ENCODE data around the gene PRDX1.

PRDX1 gene

DNA sequence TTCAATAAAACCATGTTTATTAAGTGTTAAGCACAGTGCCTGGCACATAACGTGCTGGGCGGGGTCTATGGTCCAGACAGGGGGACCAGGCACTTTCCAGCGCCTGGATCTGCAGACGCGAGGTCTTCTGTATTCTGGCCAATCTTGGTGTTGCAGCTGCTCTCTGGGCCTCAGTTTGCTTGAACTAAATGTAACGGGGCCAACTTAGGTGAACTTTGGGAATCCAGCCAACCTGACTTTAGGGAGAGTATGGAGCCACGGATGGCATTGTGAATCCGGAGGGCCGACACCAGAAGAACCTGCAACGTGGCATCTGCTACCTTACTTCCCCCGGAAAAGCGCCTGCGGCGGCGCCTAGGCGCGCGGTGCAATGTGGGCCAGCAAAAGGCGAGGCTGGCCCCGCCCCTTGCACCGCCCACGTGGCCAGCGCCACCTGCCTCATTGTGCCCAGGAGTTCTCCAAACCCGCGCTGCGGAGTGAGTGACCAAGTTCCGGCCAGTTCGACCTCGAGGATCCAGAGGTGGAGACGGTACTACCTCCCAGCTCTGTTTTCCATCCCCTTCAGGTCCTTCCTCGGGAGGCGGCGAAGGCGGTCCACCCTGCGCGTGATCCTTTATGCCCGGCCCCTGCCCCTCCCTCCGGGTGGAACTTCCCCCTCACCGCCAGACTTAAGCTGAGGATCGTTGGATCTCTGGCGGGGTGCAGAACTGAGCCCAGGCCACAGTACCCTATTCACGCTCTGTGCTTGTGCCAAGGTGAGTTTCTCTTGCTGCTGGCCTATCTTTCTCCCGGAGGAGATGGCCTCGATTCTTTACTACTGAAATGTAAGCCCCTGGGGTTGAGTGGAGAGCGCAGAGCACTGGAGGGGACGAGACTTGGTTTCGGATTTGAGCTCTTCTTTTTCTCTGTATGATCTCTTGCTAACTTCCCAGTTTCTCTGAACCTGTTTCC, 29.0 kb upstream of the PRDX1 start, which contains the start of gene AKR1A1:
AKR1A1 (plus strand) TSS at position 426 of the 951 bp plus-strand sequence. CDS start 10,969 bp downstream, outside the sequence.
- TF ChIP-seq, protein P1, sequence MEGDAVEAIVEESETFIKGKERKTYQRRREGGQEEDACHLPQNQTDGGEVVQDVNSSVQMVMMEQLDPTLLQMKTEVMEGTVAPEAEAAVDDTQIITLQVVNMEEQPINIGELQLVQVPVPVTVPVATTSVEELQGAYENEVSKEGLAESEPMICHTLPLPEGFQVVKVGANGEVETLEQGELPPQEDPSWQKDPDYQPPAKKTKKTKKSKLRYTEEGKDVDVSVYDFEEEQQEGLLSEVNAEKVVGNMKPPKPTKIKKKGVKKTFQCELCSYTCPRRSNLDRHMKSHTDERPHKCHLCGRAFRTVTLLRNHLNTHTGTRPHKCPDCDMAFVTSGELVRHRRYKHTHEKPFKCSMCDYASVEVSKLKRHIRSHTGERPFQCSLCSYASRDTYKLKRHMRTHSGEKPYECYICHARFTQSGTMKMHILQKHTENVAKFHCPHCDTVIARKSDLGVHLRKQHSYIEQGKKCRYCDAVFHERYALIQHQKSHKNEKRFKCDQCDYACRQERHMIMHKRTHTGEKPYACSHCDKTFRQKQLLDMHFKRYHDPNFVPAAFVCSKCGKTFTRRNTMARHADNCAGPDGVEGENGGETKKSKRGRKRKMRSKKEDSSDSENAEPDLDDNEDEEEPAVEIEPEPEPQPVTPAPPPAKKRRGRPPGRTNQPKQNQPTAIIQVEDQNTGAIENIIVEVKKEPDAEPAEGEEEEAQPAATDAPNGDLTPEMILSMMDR (IDR thresholded peaks at IDR 0.05; ENCODE audit: insufficient read depth, low read depth, low read length, missing control alignments): no peak
- H3K4me3 ChIP-seq (ENCODE audit: low read depth, low read length): peak within 1 kb of the TSS; percentile 73
- peak; percentile 94 for DNase-seq (ENCODE audit: low read depth)

DNA sequence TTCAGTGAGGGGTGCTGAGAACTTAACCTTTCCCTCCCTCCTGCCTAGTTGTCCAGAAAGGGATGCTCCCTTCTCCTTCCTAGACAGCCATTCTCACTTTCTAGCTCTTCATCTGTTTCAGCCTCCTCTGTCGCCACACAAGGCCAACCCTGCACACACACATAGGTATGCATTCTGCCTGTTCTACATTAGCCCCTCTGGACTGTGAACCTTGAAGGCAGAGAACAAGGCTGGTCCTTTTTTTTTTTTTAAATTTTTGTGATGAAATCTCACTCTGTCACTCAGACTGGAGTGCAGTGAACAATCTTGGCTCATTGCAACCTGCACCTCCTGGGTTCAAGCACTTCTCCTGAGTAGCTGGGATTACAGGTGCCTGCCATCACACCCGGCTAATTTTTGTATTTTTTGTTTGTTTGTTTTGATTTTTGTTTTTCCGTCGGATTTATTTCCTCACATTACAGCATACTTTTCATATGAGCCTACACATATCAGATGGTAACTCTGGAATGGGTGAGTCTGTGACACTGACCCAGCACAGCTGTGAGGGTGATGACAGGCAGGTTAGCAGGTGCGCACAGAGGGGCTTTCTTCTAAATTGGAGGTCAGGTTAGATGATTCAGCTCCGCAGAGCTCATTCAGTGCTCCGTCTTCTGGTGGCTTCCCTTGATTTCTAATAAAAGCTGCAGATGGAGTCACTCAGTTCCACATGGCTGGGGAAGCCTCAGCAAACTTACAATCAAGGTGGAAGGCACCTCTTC, 24.0 kb upstream of the PRDX1 start:
- no peak overlapping the region; the same call in 1 of the 2 replicates for H3K4me3 ChIP-seq (ENCODE audit: low read depth, low read length)
- DNase-seq (ENCODE audit: low read depth): peak; percentile 67
- TF ChIP-seq, protein P1 (IDR thresholded peaks at IDR 0.05; ENCODE audit: insufficient read depth, low read depth, low read length, missing control alignments): no peak

DNA sequence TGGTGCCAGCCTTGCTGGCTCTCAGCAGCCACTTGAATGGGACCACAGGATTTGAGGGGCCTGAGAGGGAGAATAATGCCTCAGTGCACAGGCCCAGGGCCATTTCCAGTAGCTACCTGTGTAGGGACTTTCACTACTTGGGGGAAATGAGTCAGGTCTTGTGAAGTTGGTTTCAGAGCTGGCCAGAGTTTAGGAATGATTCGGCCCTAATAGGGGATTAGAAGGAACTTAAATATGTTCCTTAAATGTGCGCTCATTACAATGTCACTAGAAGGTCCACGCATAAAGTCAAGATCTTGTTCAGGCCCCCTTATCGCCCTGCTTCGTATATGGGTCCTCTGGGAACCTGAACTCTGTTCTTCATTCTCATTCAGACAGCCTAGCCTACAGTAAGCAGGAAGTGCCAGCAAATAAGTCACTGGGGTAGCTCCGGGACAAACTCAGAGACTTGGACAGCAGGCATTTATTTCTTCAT, 23.4 kb upstream of the PRDX1 start:
- TF ChIP-seq, protein P1 (IDR thresholded peaks at IDR 0.05; ENCODE audit: insufficient read depth, low read depth, low read length, missing control alignments): no peak
- DNase-seq (ENCODE audit: low read depth): peak; percentile 89

DNA sequence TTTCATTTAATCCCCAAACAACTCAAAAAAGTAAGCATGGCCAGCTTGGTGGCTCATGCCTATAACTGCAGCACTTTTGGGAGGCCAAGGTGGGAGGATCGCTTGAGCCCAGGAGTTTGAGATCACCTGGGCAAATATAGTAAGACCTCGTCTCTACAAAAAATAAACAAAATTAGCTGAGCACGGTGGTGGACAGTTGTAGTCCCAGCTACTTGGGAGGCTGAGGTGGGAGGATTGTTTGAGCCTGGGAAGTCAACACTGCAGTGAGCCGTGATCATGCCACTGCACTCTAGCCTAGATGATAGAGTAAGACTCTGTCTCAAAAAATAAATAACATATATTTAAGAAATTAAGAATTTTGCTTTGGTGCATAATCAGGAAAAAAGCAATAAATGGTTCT, 22.8 kb upstream of the PRDX1 start:
- DNase-seq (ENCODE audit: low read depth): no peak
- TF ChIP-seq, protein P1 (IDR thresholded peaks at IDR 0.05; ENCODE audit: insufficient read depth, low read depth, low read length, missing control alignments): no peak
- H3K4me3 ChIP-seq (ENCODE audit: low read depth, low read length): no peak overlapping the region

More for the DNA sequence above, 23.4 kb upstream of the PRDX1 start:
- peak overlapping the region; percentile 5; the same call in 1 of the 2 replicates for H3K4me3 ChIP-seq (ENCODE audit: low read depth, low read length)

DNA sequence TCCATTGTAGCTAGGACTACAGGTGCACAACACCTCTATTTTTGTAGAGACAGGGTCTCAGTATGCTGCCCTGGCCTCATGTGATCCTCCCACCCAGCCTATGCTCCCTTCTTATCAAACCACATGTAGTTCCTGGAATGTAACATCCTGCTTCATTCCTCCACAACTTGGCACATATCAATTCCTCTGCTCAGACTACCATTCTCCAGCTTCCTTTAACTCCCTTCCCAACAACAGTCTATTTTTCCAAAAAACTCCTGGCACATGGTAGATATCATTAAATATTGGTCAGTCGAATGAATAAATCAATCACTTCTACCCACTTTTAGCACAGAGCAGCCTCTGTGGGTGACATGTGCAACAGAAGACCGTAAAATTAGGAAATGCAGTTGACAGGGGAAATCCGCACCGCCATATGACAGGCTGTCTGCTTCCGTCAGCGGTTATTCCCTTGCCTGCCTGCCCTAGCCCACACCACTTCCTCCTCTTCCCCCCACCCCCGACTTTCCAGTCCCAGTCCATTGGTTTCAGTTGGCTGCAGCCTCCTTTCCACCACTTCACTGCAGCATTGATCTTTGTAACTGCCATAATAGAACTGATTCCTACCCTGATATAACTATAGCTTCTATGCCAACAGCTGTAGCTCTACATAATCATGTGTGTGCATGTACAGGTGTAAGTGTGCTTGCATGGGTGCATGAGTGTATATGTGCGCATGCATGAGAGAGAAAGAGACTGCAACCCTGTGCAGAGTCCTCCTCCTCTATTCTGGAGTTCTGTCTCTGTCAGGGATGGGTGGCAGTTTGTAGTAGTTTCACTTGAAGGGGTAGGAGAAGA, 22.1 kb upstream of the PRDX1 start:
- H3K4me3 ChIP-seq (ENCODE audit: low read depth, low read length): peak overlapping the region; percentile 17; the same call in 1 of the 2 replicates

More for the DNA sequence above, 22.1 kb upstream of the PRDX1 start:
- peak; percentile 83 for DNase-seq (ENCODE audit: low read depth)
- TF ChIP-seq, protein P1 (IDR thresholded peaks at IDR 0.05; ENCODE audit: insufficient read depth, low read depth, low read length, missing control alignments): no peak
